Kidney (tissue), 2 donors: ENCODE measurements around the gene OR52N5. TPM values are rescaled to one million over a fixed set of nuclear protein-coding genes. Genes with fewer than 3 reads are reported as not detected.

ENCODE experiments used
- polyA plus RNA-seq: library from polyadenylated mRNA; stranded (reverse); fragments of 350-450 nt; fragmentation: Illumina TruSeq; extraction: RNeasy Lipid Tissue Mini Kit (QIAGEN cat#74804); gene quantifications from one replicate; pipeline ENCODE4 v1.2.3, GENCODE V29; 2014; ENCODE audit warnings: low read depth, low replicate concordance; ENCODE audit not compliant: insufficient read depth
- total RNA-seq: library from RNA; stranded (reverse); fragmentation: NEBNext Ultra II Directional; extraction: Animal tissue kit (Norgen Biotek cat#: 25700); gene quantifications from one replicate; pipeline ENCODE4 v1.2.1, GENCODE V29; 2021
- donor health status: DM: yes; HTN: yes; CAD: no.

Gene OR52N5
- total and polyA plus RNA-seq, 2 donors from 2014 or later: not detected

Other genes with a start within 250 kb of the OR52N5 start
- gene OR52H1, start 234.8 kb downstream of the OR52N5 start, total RNA-seq: 0.57 TPM
- gene OR52H1, start 234.8 kb downstream of the OR52N5 start, polyA plus RNA-seq: not detected
- gene OR52B6, start 202.5 kb downstream of the OR52N5 start, total RNA-seq: not detected
- not detected for gene OR52B6, start 202.5 kb downstream of the OR52N5 start, polyA plus RNA-seq
- 6.5 TPM for gene TRIM6, start 186.7 kb downstream of the OR52N5 start, total RNA-seq
- 7.4 TPM for gene TRIM6, start 186.7 kb downstream of the OR52N5 start, polyA plus RNA-seq
- 6.7 TPM for gene TRIM34, start 158.4 kb downstream of the OR52N5 start, total RNA-seq
- gene TRIM34, start 158.4 kb downstream of the OR52N5 start, polyA plus RNA-seq: 5.9 TPM
- gene TRIM5, start 98.3 kb downstream of the OR52N5 start, total RNA-seq: 27.7 TPM
- gene TRIM5, start 98.3 kb downstream of the OR52N5 start, polyA plus RNA-seq: 11.2 TPM
- 80.9 TPM for gene TRIM22, start 93.6 kb downstream of the OR52N5 start, total RNA-seq
- gene TRIM22, start 93.6 kb downstream of the OR52N5 start, polyA plus RNA-seq: 11.5 TPM
- gene OR56B1, start 46.9 kb downstream of the OR52N5 start, total RNA-seq: 0.28 TPM
- not detected for gene OR56B1, start 46.9 kb downstream of the OR52N5 start, polyA plus RNA-seq
- gene OR52N4, start 29.1 kb downstream of the OR52N5 start, total RNA-seq: 0.60 TPM
- not detected for gene OR52N4, start 29.1 kb downstream of the OR52N5 start, polyA plus RNA-seq
- not detected for gene OR52N1, start 7.9 kb upstream of the OR52N5 start, total RNA-seq
- not detected for gene OR52N1, start 7.9 kb upstream of the OR52N5 start, polyA plus RNA-seq
- not detected for gene OR52N2, start 25.6 kb upstream of the OR52N5 start, total RNA-seq
- not detected for gene OR52N2, start 25.6 kb upstream of the OR52N5 start, polyA plus RNA-seq
- not detected for gene OR52E6, start 58.5 kb upstream of the OR52N5 start, total RNA-seq
- gene OR52E6, start 58.5 kb upstream of the OR52N5 start, polyA plus RNA-seq: not detected
- gene OR52E8, start 74.3 kb upstream of the OR52N5 start, total RNA-seq: 0.25 TPM
- not detected for gene OR52E8, start 74.3 kb upstream of the OR52N5 start, polyA plus RNA-seq
- gene OR52E4, start 97.3 kb upstream of the OR52N5 start, total RNA-seq: not detected
- not detected for gene OR52E4, start 97.3 kb upstream of the OR52N5 start, polyA plus RNA-seq
- gene OR52E5, start 109.9 kb upstream of the OR52N5 start, total RNA-seq: not detected
- gene OR52E5, start 109.9 kb upstream of the OR52N5 start, polyA plus RNA-seq: not detected
- gene OR56A3, start 158.9 kb upstream of the OR52N5 start, total RNA-seq: not detected
- gene OR56A3, start 158.9 kb upstream of the OR52N5 start, polyA plus RNA-seq: not detected
- gene OR56A5, start 185.1 kb upstream of the OR52N5 start, total RNA-seq: not detected
- not detected for gene OR56A5, start 185.1 kb upstream of the OR52N5 start, polyA plus RNA-seq
- gene OR52L1, start 203.6 kb upstream of the OR52N5 start, total RNA-seq: not detected
- gene OR52L1, start 203.6 kb upstream of the OR52N5 start, polyA plus RNA-seq: not detected
- gene OR56A4, start 223.6 kb upstream of the OR52N5 start, total RNA-seq: 0.09 TPM
- not detected for gene OR56A4, start 223.6 kb upstream of the OR52N5 start, polyA plus RNA-seq
- gene OR56A1, start 247.4 kb upstream of the OR52N5 start, total RNA-seq: 0.03 TPM
- not detected for gene OR56A1, start 247.4 kb upstream of the OR52N5 start, polyA plus RNA-seq